Ovary (tissue), 9 donors: Measurements from ENCODE around the gene DTD1. TPM values are rescaled to one million over a fixed set of nuclear protein-coding genes. Genes with fewer than 3 reads are reported as not detected.

Experiments
- DNase-seq, 5 donors: peaks; one replicate each; pipeline ENCODE4 v3.0.0-alpha.2; 2019 to 2020
- H3K27ac ChIP-seq, 2 donors: fragments of 200-600 bp; one replicate each; pipeline versions ENCODE4 v1.5.1 to v1.8.0; 2019 to 2022
- H3K27me3 ChIP-seq: fragments of 200-600 bp; one replicate; pipeline ENCODE4 v1.8.0; 2022
- H3K36me3 ChIP-seq: fragments of 200-600 bp; sonication (generic); one replicate; pipeline ENCODE4 v1.5.1; 2019
- H3K4me1 ChIP-seq: one replicate; pipeline ENCODE4 v1.8.1; 2013; ENCODE audit warnings: mild to moderate bottlenecking, moderate library complexity; ENCODE audit not compliant: insufficient read depth
- H3K4me3 ChIP-seq: fragments of 200-600 bp; sonication (generic); one replicate; pipeline ENCODE4 v1.5.1; 2017
- H3K9me3 ChIP-seq, 2 donors: fragments of 200-600 bp in 1 of 2; sonication (generic) in 1 of 2; one replicate each; pipeline versions ENCODE4 v1.5.1 to v1.8.1; 2013 to 2019; ENCODE audit warnings: mild to moderate bottlenecking in 1 of 2, moderate library complexity in 1 of 2
- CTCF ChIP-seq, 3 donors: fragments of 450-650 bp in 2 of 3; fragments of 200-600 bp in 1 of 3; IDR thresholded peaks; one replicate each; pipeline versions ENCODE4 v1.5.1 to v1.8.0; 2016 to 2022; ENCODE audit warnings: antibody characterized with exemption in 3 of 3, mild to moderate bottlenecking in 1 of 3
- EP300 ChIP-seq: sonication (generic); formaldehyde crosslinking; IDR thresholded peaks from one replicate; pipeline ENCODE4 v1.6.1; 2017; ENCODE audit warnings: antibody characterized with exemption
- POLR2A ChIP-seq: fragments of 450-650 bp; IDR thresholded peaks from one replicate; pipeline ENCODE4 v1.6.1; 2017; ENCODE audit warnings: antibody characterized with exemption, mild to moderate bottlenecking, moderate library complexity
- WGBS, 3 donors: extraction: QIAGEN DNeasy Blood & Tissue Kit in 1 of 3; methylation state at CpG; one replicate each; pipeline versions ENCODE4 v1.1.5 to v1.1.7; 2013 to 2017; 5-methylcytosine and 5-hydroxymethylcytosine counted together
- intact Hi-C, 4 donors: fragments of 100-400 bp; cut with DNase I; formaldehyde crosslinking; loops; one replicate each; pipeline versions ENCODE4 v1.11.0 to v1.15.1; 2022 to 2023
- polyA plus RNA-seq, 2 donors: library from polyadenylated mRNA; stranded (reverse); fragments of 200-250 nt in 1 of 2; fragments of 350-450 nt in 1 of 2; fragmentation: Illumina TruSeq in 1 of 2; extraction: RNeasy Lipid Tissue Mini Kit (QIAGEN cat#74804) in 1 of 2; gene quantifications; one replicate each; pipeline ENCODE4 v1.2.3, GENCODE V29; 2013 to 2014
- total RNA-seq, 7 donors: library from RNA; depleted of rRNA in 2 of 7; stranded (reverse); fragments of >200 nt in 2 of 7; fragmentation: NEBNext Ultra II Directional in 3 of 7; extraction: Animal tissue kit (Norgen Biotek cat#: 25700) in 3 of 7; gene quantifications; one replicate each; pipeline versions ENCODE4 v1.1.0 to v1.2.4, GENCODE V29; 2016 to 2023
- donor health status: DM: no; HTN: no; CAD: no; lungs with moderate emphysema.
- donor health status: DM: no; HTN: no; CAD: no.
- donor health status: Bipolar disorder and iron deficiency.
- donor health status: DM: yes; HTN: yes; CAD: no.
- donor health status: DM: no; HTN: no; CAD: no.
- donor health status: DM: yes; HTN: yes; CAD: no.

Gene DTD1
- total and polyA plus RNA-seq, 9 donors: 12.4 to 36.5 (median 22.7) TPM

GRCh38 chr20:18775633-18776032 is 187.8 kb downstream of the DTD1 start:
- intact Hi-C loops: no loop called here
- TF ChIP-seq POLR2A: no peak
- no peak for TF ChIP-seq EP300
- TF ChIP-seq CTCF (IDR thresholded peaks at IDR 0.05): no peak
- H3K36me3 ChIP-seq: no peaks in the 10 kb centered on the region
- DNase-seq: no peak
- no peak overlapping the region for H3K27ac ChIP-seq
- H3K4me1 ChIP-seq: no peaks in the 10 kb centered on the region
- H3K4me3 ChIP-seq: no peak overlapping the region
- 81 to 86% (median 82%) methylated on average over 5 of the region's 5 CpGs for WGBS, 3 donors
- no peaks in the 10 kb centered on the region for H3K27me3 ChIP-seq
- H3K9me3 ChIP-seq: no peaks in the 10 kb centered on the region

- no peaks in the 10 kb centered on the region for H3K36me3 ChIP-seq
- 54 to 63% (median 57%) methylated on average over 10 of the region's 10 CpGs for WGBS, 3 donors
- intact Hi-C loops: no loop called here
- H3K27me3 ChIP-seq: no peaks in the 10 kb centered on the region
- no peak for DNase-seq
- no peaks in the 10 kb centered on the region for H3K4me1 ChIP-seq
- H3K9me3 ChIP-seq: no peaks in the 10 kb centered on the region
- no peak for TF ChIP-seq POLR2A
- no peak for TF ChIP-seq EP300
- no peak for TF ChIP-seq CTCF (IDR thresholded peaks at IDR 0.05)
- H3K27ac ChIP-seq: no peak overlapping the region
- no peak overlapping the region for H3K4me3 ChIP-seq
Measured at GRCh38 chr20:18778690-18779392, 191.0 kb downstream of the DTD1 start.

GRCh38 chr20:18780385-18781130 is 192.7 kb downstream of the DTD1 start:
- DNase-seq: no peak
- Histone ChIP-seq H3K27me3 (no peaks in the 10 kb centered on the region), H3K9me3 (no peaks in the 10 kb centered on the region), H3K4me1 (no peaks in the 10 kb centered on the region), H3K4me3 (no peak overlapping the region), H3K36me3 (no peaks in the 10 kb centered on the region), H3K27ac (no peak overlapping the region)
- 74 to 81% (median 79%) methylated on average over 9 of the region's 9 CpGs for WGBS, 3 donors
- intact Hi-C loops: no loop called here
- no peak for TF ChIP-seq EP300
- no peak for TF ChIP-seq CTCF (IDR thresholded peaks at IDR 0.05)
- no peak for TF ChIP-seq POLR2A

- TF ChIP-seq POLR2A (no peak), CTCF (IDR thresholded peaks at IDR 0.05) (no peak), EP300 (no peak)
- 80 to 94% (median 85%) methylated on average over 3 of the region's 3 CpGs for WGBS, 3 donors
- no peak overlapping the region for H3K27ac ChIP-seq
- no peak for DNase-seq
- H3K4me3 ChIP-seq: no peak overlapping the region
- no peaks in the 10 kb centered on the region for H3K27me3 ChIP-seq
- no peaks in the 10 kb centered on the region for H3K36me3 ChIP-seq
- no peaks in the 10 kb centered on the region for H3K4me1 ChIP-seq
- H3K9me3 ChIP-seq: no peaks in the 10 kb centered on the region
- intact Hi-C loops: no loop called here
Measured at GRCh38 chr20:18781509-18781908, 193.7 kb downstream of the DTD1 start.
